GM13976 (cell line): ENCODE measurements around the gene CYSRT1.

Experiments used
- DNase-seq: peaks from one replicate; pipeline ENCODE4 v3.0.0; 2012; ENCODE audit warnings: low spot score
- in situ Hi-C: fragments of 300-500 bp; cut with MboI; formaldehyde crosslinking; loops from one replicate; pipeline ENCODE4 v1.12.0; 2022; ENCODE audit warnings: low sequenced_read_pairs, mixed read lengths, inconsistent platforms; ENCODE audit not compliant: unreplicated experiment
- TF ChIP-seq, protein P1 (sequence below): IDR thresholded peaks from 2 replicates; pipeline ENCODE4 v1.5.1; 2012; ENCODE audit warnings: borderline replicate concordance, mild to moderate bottlenecking; ENCODE audit not compliant: insufficient read depth; ENCODE audit errors: extremely low read depth, missing control alignments, control extremely low read depth

CYSRT1 gene

DNA sequence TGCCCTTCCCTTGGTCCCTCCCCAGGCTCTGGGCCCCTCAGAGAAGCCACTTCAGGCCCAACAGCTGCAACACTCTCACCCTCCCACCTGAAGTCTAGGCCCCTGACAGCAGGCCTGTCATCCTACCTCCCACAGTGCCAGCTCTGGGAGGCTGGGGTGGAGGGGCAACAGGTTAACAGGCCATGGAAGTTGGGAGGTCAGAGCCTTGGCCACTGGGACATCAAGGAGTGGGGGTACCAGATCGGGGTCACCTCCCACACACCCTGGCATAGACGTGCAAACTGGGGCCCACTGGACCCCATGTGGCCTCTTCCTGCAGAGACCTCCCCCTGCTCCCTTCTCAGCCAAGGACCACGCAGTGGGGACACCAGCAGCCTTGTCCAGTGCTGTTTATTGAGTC is 33.7 kb upstream of the CYSRT1 start:
- in situ Hi-C loops, result no loop called here
- TF ChIP-seq, protein P1, sequence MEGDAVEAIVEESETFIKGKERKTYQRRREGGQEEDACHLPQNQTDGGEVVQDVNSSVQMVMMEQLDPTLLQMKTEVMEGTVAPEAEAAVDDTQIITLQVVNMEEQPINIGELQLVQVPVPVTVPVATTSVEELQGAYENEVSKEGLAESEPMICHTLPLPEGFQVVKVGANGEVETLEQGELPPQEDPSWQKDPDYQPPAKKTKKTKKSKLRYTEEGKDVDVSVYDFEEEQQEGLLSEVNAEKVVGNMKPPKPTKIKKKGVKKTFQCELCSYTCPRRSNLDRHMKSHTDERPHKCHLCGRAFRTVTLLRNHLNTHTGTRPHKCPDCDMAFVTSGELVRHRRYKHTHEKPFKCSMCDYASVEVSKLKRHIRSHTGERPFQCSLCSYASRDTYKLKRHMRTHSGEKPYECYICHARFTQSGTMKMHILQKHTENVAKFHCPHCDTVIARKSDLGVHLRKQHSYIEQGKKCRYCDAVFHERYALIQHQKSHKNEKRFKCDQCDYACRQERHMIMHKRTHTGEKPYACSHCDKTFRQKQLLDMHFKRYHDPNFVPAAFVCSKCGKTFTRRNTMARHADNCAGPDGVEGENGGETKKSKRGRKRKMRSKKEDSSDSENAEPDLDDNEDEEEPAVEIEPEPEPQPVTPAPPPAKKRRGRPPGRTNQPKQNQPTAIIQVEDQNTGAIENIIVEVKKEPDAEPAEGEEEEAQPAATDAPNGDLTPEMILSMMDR, result no peak
- no peak for DNase-seq

DNA sequence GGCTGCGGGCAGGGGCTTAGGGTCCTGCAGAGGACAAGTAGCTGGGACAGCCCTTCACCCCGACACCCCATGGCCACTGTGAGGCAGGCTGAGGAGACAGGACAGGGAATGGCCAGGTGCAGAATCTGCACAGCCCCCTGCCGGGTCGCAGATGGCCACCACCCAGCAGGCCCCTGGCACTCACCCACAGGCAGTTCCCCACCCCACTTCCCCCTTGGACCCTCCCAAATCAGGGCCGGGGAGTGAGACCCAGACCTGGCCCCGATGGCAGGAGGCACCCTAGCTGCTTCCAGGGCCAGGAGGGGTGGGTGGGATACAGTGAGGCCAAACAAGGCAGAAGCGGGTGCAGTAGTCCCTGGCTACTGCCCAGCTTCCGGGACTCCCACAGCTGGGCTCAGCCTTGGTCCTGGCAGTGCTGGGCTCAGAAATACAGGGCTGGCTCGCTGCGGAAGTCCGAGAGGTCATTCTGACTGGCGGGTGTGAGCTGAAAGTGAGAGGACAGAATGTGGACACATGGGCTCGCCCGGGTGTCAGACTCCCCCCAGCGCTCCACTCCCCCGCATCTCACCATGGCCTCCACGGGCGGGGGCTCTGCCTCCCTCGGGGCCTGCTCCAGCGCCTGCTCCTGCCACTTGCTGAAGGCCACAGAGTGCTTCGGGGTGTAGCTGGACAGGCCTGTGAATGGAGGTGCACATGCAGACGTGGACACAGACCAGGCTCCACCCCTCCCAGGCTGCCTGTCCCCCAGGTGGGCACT is 33.1 kb upstream of the CYSRT1 start:
- TF ChIP-seq, protein P1, result no peak
- DNase-seq, result no peak
- in situ Hi-C loops, result no loop called here

DNA sequence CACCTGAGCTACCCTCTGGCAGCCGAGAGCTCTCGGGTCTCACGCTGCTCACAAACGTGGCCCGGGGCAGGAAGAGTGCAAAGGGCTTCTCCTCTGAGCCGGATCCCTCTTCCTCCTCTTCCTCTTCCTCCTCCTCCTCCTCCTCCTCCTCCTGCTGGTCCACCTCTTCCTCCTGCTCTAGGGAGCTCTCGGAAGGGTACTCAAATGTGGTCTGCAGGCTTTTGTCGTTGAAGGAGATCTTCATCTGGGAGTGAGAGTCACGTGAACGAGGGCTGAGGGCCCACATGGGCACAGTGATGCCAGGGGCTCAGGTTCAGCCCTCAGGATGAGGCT is 32.6 kb upstream of the CYSRT1 start:
- DNase-seq, result no peak
- in situ Hi-C loops, result no loop called here
- TF ChIP-seq, protein P1, result no peak

DNA sequence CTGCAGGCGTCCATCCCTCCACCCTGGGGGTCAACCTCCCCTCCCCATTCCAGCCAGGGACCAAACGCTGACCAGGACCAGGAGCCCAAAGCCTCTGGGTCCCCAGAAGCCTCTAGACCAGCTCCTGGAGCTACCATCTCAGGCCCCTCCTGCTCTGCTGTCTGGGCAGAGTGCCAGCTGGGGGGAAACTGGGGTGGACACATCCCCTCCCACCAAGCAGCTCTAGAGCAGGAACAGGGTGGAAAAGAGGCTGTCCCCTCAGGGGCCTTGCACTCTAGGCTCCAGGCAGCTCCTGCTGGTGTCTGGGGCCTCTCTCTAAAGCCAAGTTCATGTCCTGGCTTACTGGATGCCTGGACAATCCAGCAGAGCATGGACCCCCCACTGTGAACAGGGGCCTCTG is 32.1 kb upstream of the CYSRT1 start:
- in situ Hi-C loops, result no loop called here
- TF ChIP-seq, protein P1, result no peak
- DNase-seq, result no peak

DNA sequence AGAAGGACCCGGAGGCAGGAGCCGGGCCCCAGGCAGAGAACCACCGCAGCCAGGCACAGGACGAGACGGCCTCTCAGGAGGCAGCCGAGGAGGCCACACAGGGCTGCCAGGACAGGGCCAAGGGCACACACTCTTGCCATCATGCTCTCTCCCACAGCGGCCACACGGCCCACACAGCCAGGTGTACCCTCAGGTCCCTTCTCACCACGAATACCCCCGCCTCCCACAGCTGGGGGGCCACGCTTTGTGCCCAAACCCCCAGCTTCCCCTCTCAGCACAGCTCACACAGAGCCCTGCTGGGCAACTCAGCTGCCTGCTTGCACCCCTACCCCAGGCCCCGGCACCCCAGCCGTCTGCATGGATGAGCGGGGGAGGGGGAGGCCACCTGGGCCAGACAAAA is 31.2 kb upstream of the CYSRT1 start:
- DNase-seq, result no peak
- TF ChIP-seq, protein P1, result no peak
- in situ Hi-C loops, result no loop called here

DNA sequence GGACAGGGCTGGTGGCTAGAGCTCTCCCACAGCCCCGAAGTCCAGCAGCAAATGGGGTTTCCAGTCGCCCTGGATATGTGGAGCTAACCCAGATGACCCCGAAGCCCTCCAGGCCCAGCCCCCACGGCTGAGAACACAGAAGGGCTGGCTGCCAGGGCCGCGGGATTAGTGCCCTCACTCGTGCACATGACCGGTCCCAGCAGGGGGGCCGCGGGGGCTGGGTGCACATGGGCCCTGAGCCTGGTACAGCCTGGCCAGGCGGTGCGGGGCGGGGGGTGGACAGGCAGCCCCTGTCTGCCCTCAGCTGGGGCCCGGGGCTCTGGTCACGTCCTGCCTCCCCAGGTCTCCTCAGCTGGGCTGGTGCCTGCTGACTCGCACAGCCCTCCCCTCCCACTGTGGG is 30.6 kb upstream of the CYSRT1 start:
- TF ChIP-seq, protein P1, result no peak
- DNase-seq, result no peak
- in situ Hi-C loops, result no loop called here
